CD1c-positive myeloid dendritic cell (primary cell): Measurements from ENCODE around the gene DGKH.
"Not testable (repeated sequence)": the region's sequence is repeated elsewhere in the genome, so short reads cannot be mapped to it uniquely, and the experiment has no call there.

Source experiments
- DNase-seq: peaks from one replicate; pipeline ENCODE4 v3.0.0-alpha.2; 2016; ENCODE audit errors: extremely low spot score

DGKH gene

DNA sequence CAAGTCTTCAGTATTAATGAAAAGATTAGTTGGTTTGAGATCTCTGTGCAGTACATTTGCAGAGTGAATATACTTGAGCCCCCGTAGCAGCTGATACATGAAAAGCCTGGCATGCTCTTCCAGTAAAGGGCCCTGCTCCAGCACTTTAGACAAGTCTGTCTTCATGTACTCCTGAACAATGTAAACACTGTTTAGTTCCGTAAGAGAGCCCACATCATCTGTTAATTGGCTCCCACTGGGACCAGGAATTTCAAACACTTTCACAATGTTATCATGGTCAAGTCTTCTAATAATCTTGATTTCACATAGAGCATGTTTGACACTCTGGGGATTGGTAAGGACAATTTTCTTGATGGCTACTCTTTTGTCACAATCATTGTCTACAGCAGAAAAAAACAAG, 22.2 kb downstream of the DGKH start:
- not testable (repeated sequence) for DNase-seq

DNA sequence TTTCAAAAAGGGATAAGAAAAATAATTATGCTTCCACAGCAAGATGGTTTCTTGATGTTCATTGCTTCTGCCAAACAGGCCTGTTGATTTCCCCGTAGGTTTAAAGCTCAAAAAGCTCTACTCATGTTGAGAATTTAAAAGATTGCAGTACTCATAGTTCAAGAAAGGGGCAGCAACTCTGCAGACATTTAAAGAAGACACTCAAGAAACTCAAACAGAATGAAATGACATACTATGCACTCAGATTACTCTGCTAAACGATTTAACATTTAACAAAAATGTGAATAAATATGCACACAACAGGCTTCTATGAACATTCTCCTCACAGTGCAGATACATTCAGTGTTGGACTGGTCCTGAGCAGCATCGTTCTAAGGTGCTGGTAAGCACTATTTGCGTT, 22.7 kb downstream of the DGKH start:
- not testable (repeated sequence) for DNase-seq

DNA sequence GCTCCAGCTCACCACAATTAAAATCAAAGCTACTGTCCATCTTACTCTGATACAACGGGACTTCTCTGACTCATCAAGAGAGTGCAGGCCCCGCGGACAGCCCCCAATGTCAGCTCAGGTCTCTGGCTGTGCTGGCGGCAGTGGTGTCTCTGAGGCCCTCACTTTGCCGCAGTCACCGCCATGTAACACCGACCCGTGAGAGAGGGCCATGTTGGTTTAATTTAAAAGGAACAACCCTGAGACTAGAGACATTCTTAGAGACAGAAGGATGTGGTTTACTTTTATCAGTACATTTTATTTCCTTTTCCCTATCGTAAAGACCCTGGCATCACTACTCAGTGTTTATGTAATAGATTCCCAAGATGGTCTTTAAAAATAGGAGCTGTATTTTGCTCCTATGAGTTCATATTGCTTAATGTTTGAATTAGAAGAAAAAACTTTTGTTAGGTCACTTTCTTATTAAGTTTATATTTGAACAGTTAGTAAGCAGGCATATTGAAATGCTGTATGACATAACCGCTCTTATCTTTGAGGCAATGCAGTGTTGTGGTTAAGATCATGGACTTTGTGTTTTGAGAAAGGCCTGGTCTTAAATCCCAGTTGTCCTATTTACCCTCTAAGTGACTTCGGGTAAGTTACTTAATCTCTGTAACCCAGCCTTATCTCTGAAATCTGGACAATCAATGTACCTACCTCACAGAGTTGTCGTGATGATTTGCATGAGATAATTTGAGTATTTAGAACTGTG, 23.4 kb downstream of the DGKH start:
- no peak for DNase-seq

DNA sequence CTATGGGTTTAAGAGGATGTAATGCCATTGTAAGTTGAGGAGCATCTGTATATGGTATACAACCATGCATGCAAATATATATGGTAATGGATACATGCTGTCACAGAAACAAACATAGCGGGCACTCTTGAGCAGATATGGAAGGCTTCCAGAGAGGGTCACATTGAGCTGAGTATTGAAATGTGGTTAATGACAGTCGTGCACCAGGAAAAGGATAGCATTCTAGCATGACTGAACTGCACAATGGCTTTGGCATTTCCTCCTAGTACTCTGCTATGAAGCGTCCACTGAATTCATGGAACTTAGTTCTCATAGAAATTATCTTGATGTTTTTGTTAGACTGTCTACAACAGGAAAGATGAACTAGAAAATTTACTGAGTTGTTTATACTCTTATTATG, 25.2 kb downstream of the DGKH start:
- no peak for DNase-seq

DNA sequence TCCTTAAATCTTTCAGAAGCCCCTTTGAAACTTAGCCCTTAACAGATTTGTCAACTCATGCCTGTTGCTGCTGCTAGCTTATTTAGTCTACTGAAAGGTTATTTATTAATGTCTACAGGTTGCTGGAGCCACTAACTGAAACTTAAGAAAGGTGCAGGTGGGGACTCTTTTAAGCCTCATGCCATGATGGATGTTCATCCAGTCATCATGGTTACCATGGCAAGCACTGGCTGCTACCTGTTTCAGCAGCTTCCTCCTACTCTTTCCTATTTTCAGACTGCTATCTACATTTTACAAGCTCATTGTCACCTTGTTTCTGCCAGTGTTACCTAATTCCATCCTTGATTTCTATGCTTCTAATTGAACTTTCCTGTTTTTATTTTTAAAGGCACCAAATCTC, 27.1 kb downstream of the DGKH start:
- no peak for DNase-seq

DNA sequence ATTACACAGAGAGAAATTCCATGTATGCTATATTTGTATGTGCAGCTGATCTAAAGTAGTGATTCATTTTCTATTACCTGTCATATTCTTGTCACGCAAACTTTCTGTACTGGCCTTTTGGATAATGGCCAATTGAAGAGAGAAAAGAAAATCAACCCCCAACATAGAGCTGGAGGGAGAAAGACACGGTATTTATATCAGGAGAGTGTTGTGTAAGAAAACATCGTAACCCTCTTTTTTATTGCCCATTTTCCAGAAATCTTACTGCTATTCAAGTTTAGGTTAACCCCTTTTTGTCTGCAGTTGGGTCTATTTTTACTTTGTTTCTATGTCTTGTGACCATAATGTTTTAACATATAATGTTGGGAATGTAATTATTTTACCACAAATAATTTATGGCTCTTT, 27.9 kb downstream of the DGKH start:
- DNase-seq: no peak

DNA sequence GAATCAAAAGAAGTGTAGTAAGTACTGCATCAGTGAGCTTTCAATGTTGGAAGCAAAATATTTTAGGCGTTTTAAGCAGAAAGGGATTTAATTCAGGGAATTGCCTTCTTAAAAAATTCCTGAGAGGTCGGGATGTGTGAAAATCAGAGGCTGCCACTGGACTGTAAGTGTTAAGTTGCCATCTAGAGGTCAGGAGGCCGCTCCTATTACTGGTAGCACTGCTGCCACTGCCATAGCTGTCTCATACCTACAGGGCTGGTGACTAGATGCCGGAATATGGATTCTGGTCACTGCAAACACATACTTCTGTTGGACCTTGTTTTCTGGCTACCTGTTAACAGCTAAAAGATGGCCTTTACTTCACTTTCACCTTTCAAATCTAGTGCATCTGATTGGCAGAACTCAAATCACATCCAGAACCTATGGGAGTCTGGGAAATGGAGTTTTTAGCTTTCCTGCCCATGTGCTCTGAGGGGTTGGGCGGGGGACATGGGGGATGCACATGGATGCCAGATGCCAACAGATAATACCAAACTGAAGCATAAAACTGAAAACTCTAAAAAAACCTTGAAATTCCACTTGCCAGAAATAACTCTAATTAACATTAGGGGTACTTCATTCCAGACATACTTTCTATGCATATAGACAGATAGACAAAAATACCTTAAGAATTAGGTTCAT, 29.8 kb downstream of the DGKH start:
- DNase-seq: no peak

DNA sequence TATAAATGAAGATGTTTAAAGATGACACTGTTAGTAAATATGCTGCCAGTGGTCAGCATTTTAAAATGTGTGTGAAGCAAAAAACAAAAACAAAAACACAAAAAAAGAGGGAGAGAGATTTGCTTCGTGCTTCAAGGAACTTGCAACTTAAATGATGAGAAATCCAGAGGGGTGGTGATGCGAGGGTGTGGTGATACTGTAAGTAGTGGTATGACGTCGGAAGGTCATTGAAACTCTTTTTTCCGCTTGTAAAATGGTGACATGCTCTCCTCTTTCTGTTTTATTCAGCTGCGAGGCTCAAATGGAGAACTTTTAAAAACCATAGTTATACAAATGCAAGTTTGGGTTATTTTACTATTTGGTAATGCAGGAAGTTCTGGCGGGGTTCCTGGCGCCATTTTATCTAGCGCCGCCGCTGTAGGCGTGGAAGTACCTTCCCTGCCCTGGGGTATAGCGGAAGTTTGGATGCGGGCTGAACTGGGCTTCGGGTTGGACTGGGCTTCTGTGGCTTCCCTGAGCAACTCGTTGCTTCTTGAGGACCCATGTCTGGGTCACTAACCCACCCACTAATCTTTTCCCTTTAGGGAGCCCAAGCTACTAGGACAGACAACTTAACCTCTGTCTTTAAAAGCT, 34.8 kb downstream of the DGKH start:
- DNase-seq: no peak

DNA sequence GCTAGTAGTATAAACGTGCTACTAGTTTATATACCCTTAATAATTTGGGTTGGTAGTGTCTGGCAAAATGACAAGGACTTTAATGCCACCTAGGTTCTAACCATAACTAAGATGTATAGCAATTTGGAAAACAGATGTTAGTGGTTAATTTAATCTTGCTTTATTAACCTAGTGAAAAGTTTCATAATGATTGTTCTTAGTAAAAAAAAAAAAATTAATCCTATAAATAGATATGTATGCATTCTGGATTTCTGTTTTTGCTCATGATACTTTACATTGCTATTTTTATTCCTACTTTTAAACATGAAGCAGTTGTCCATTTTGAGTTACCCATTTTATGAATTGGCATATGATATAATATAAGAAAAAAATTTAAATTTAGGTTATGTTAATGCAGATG, 36.3 kb downstream of the DGKH start:
- no peak for DNase-seq

DNA sequence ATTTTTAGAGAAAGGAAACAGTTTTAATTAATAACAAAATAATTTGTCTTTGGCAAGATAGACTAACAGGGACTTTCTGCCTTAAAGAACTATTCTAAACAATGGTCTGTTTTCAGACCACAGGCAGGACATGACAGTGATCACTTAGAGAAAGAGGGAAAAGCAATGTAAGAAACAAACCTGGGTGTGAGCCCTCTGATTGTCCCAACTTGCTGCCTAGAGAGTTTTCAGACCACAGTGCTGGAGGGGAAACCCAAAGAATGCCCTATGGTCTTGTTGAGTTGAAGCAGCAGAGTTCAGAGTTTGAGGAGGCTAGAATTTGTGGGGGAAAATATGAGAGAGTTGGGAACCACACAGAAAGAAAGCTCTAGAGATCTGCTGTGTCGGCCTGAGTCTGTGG, 38.1 kb downstream of the DGKH start:
- DNase-seq: no peak

DNA sequence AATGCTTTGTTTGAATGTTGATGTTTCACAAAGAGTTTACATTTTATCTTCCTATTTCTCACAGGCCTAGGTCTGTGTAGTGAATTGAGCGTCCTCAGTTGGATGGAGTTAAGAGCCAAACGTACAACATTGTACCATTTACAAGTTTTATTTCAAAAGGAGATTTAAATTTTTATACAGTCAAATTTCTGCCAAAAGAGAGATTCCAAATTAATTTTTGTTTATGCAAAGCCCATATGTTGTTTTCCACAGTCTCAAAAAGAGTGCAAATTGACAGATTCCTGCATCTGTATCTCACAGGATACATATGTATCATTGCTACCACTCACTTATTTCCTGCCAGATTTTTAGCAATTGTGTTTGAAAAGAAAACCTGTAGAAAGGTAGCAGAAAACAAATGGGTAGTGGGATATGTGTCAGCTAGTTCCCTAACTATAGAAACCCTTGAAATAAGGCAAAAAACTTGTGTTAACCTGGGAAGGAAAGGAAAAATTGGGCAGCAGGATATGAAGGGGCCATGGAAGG, 46.1 kb downstream of the DGKH start:
- no peak for DNase-seq

DNA sequence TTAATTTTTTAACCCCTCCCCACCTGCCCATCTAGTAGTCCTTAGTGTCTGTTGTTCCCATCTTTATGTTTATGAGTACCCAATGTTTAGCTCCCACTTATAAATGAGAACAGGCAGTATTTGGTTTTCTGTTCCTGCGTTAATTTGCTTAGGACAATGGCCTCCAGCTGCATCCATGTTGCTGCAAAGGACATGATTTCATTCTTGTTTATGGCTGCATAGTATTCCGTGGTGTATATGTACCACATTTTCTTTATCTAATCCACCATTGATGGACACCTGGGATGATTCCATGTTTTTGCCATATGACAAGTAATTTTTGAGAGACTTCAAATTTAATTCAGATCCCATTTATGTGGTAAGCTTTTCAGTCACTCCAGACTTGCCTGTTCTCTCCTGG, 47.8 kb downstream of the DGKH start:
- not testable (repeated sequence) for DNase-seq

DNA sequence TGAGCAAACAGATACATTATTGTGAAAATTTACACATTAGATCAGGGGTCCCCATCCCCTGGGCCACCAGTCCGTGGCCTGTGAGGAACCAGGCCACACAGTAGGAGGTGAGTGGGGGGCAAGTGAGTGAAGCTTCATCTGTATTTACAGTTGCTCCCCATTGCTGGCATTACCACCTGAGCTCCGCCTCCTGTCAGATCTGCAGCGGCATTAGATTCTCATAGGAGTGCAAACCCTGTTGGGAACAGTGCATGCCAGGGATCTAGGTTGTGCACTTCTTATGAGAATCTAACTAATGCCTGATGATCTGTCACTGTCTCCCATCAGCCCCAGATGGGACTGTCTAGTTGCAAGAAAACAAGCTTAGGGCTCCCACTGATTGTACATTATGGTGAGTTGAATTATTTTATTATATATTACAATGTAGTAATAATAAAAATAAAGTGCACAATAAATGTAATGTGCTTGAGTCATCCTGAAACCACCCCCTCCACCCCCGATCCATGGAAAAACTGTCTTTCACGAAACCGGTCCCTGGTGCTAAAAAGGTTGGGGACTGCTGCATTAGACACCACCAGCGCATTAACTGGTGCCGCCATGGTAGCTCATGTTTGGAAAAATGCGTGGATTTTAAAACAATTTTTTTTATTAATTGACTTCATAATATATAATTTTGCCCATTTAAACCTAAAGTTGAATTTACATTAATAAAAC, 51.7 kb downstream of the DGKH start:
- DNase-seq: no peak

DNA sequence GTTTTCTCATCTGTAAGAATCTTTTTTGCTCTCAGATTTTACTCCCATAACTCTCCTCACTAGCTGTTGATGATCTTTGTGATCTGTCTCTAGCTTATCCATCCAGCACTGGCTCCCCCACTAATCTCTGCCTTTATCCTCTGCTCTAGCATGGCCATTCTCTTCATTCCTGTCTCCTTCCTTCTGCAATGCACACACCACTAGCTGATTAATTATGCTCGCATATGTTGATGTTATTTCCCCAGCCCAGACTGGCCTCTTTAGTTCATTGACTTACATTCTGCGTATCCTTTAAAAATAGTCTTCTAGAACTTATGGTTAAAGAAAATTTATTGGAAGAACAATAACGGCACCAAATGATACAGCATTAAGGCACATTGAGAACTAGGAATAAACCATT, 52.5 kb downstream of the DGKH start:
- no peak for DNase-seq

DNA sequence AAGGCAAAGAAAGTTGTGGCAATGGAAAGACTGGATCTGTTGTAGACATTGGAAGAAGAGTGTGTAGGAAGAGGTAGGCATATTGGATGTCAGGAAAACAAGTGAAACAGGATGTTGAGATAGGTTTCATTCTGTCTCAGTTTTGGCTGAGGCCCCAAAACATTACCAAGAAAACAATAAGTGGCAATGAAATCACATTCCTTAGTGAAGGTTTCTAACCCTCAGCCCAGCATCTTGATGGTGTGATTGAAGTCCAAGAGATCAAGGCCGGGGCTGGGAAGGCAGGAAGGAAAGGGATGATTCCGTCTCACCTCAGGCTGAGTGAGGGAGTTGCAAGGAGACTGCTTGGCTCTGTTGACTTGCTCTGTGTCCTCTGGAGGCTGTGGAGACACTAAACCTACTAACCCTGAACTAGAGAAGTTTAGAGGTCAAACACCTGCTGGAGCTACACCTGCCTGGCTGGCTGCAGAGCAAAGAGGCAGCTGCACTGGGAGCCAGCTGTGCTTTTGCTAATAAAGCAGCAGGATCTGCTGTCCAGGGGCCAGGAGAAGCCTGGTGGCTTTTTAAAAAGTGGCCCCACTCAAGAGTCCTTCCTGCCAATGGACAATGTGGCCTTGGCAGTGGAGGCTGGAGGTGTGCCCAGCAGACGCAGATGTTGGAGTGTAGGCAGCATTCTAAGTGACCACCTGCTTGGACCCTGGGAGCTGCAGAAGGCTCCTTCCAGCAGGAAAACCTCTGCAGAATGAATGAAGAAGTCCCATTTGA, 53.6 kb downstream of the DGKH start:
- DNase-seq: no peak

DNA sequence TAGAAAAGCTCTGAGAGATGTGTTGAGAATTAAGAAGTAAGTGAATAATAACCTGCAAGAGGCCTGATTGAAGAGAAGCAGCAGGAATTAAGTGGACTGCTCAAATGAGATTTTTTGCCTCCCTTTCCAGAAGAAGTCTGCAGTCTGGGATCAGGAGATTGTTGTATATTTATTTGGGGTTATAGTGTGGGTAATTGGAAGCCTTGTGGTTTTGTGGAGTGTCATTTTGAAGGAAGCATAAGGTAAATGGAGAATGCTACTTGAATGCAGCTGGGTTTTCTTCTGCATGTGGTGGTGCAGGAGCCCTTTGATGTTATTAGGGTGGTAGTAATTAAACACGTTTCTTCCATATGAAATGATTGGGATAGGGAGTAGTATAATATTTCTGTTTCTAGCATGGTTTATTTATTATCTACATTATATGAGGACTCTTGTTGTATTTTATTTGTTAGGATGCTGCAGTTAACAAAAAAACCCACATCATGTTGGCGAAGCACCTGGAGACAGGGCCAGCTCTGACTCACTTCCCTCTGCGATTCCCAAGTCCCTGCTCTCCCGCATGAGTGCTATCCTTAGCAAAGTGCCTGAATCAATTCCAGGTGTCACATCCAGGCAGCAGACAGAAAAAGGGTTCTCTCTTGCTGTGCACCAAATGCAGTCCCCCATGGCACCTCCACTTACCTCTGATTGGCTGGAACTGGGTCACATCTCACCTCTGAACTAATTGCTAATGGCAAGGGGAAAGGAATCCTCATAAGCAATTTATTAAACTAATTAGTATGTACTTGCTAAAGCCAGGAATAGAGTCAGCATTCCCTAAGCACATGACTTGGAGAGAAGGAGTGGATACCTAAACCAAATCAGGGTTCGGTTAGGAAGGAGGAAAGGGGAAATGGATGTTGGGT, 54.8 kb downstream of the DGKH start:
- DNase-seq: no peak

DNA sequence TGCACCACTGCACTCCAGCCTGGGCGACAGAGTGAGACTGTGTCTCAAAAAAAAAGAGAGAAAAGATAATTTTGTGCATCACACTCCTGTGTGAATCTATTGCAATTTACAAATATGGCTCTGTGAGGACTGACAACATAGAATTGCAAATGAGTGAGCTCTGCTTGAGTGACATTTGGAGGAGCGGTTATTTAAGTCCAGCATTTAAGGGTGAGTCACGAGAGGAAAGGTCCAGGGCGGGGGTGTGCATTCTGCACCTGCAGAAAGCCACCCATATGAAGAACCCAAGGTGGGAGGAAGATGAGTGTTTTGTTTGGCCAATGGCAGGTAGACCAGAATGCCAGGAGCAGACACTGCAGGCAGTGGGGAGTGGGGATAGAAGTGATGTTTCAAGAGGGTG, 58.5 kb downstream of the DGKH start:
- DNase-seq: no peak

DNA sequence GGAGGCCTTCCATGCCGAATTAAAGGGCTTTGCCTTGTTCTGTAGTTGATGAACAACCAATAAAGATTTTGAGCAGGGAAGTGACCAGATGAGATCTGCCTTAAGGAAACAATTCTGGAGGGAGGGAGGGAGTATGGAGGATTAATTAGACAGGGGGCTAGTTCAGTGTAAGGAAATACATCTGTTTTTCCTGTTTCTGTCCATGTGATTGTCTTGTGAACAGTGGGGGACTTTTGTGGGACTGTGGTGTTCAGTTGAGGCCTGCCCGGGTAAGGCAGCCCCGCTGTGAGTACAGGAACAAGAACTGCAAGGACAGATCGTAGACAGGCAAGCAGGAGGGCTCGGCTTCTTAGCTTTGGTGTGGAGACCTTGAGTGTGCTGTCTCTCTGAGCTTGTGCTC, 59.0 kb downstream of the DGKH start:
- DNase-seq: no peak

DNA sequence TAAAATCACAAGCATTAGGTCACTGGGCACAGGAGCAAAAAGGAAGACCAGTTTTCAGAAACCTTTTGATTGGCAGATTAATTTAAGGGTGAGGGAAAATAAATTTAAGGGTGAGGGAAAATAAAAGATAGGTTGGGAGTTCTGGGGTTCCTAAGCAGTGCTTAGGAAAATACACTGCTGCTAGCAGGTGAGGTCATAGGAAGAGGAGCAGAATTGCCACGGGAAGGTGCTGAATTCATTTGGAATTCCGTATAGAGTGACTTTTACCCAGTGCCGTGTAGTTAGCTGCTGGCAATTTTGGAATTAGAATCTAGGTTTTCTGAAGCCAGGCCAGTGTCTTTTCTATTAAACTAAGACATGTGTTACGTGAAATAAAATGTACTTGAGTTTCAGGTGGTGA, 59.8 kb downstream of the DGKH start:
- DNase-seq: no peak

DNA sequence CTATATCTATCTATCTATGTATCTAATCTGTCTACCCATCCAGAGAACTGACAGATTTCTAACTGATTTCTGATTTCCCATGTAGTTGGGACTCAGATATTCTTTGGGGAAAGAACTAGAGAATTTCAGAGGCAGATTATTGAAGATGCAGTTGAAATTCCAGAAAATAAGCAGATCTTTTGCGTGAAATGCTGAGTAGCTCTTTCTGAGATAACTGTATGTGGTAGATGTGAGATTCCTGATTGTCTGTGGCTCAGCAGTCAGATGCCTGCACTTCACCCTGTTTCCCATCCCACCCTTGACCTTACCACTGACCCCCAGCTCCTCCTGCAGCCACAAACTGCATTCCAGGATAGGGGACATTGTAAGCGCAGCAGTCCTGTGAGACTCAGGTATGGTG, 61.5 kb downstream of the DGKH start:
- DNase-seq: no peak
